Peyer's patch (tissue), 4 donors: ENCODE results near the gene PPP1R16B.

Source experiments
- POLR2A ChIP-seq, 2 donors: fragments of 450-650 bp; IDR thresholded peaks; one replicate each; pipeline ENCODE4 v1.5.1; 2017; ENCODE audit warnings: antibody characterized with exemption in 2 of 2, mild to moderate bottlenecking in 2 of 2, moderate library complexity in 2 of 2
- TF ChIP-seq, protein P1 (sequence below), 6 experiments: fragments of 450-650 bp in 4 of 6; fragments of 200-600 bp in 2 of 6; sonication (generic) in 1 of 6; IDR thresholded peaks; one replicate each; pipeline ENCODE4 v1.5.1; 2017 to 2019; ENCODE audit warnings: antibody characterized with exemption in 6 of 6, mild to moderate bottlenecking in 3 of 6, moderate library complexity in 1 of 6

DNA sequence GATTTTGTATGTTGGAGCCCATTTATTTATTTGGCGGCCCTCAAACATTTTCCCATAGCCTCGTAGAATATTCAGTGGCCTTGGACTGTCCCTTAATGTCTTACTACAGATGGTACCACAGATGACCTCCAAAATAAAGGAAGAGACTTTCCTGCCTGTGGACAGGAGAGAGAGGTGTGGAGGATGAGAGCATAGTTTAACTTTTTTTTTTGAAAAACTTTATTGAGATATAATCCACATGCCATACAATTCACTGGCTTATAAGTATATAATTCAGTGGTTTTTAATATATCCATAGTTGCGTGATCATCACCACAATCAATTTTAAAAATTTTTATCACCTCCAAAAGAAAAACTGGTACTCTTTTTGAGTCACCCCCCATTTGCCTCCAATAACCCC is 4.6 kb upstream of the PPP1R16B start:
- TF ChIP-seq, protein P1, sequence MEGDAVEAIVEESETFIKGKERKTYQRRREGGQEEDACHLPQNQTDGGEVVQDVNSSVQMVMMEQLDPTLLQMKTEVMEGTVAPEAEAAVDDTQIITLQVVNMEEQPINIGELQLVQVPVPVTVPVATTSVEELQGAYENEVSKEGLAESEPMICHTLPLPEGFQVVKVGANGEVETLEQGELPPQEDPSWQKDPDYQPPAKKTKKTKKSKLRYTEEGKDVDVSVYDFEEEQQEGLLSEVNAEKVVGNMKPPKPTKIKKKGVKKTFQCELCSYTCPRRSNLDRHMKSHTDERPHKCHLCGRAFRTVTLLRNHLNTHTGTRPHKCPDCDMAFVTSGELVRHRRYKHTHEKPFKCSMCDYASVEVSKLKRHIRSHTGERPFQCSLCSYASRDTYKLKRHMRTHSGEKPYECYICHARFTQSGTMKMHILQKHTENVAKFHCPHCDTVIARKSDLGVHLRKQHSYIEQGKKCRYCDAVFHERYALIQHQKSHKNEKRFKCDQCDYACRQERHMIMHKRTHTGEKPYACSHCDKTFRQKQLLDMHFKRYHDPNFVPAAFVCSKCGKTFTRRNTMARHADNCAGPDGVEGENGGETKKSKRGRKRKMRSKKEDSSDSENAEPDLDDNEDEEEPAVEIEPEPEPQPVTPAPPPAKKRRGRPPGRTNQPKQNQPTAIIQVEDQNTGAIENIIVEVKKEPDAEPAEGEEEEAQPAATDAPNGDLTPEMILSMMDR (IDR thresholded peaks at IDR 0.05): no peak
- no peak for TF ChIP-seq POLR2A (IDR thresholded peaks at IDR 0.05)
